Activated naive CD4-positive, alpha-beta T cell treated with anti-CD3 and anti-CD28 coated beads for 36 hours (primary cell): ENCODE measurements around the gene OR13D1. TPM values are rescaled to one million over a fixed set of nuclear protein-coding genes. Genes with fewer than 3 reads are reported as not detected.
"Not testable (repeated sequence)": the region's sequence is repeated elsewhere in the genome, so short reads cannot be mapped to it uniquely, and the experiment has no call there.

ENCODE experiments used
- CTCF ChIA-PET: fragments of 350-600 bp; sonication (Branson Sonifier 250); formaldehyde crosslinking; loops from one replicate; lab custom pipeline; 2021; ENCODE audit warnings: antibody characterized with exemption; lab: Charles Lee
- DNase-seq: peaks from one replicate; pipeline ENCODE4 v3.0.0-alpha.2; 2020
- H3K27ac Mint-ChIP-seq: one replicate; pipeline ENCODE4 v1.8.0; 2021; ENCODE audit warnings: mild to moderate bottlenecking, mixed read lengths
- H3K27me3 Mint-ChIP-seq: one replicate; pipeline ENCODE4 v1.8.0; 2021; ENCODE audit warnings: low read depth, mixed read lengths
- H3K36me3 Mint-ChIP-seq: one replicate; pipeline ENCODE4 v1.8.0; 2021; ENCODE audit warnings: low read depth, mixed read lengths
- H3K4me1 Mint-ChIP-seq: one replicate; pipeline ENCODE4 v1.8.0; 2021; ENCODE audit warnings: low read depth, mixed read lengths
- H3K4me3 Mint-ChIP-seq: one replicate; pipeline ENCODE4 v1.8.0; 2021; ENCODE audit warnings: mild to moderate bottlenecking, moderate library complexity, mixed read lengths
- H3K9me3 Mint-ChIP-seq: one replicate; pipeline ENCODE4 v1.8.0; 2021; ENCODE audit warnings: mixed read lengths
- intact Hi-C: fragments of 100-400 bp; cut with micrococcal nuclease; formaldehyde crosslinking; loops from one replicate; pipeline ENCODE4 v1.15.1; 2023
- total RNA-seq, 2 experiments: library from RNA; stranded (reverse); gene quantifications; one replicate each; pipeline ENCODE4 v1.2.3, GENCODE V29; 2021

OR13D1 gene, protein sequence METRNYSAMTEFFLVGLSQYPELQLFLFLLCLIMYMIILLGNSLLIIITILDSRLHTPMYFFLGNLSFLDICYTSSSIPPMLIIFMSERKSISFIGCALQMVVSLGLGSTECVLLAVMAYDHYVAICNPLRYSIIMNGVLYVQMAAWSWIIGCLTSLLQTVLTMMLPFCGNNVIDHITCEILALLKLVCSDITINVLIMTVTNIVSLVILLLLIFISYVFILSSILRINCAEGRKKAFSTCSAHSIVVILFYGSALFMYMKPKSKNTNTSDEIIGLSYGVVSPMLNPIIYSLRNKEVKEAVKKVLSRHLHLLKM
- total RNA-seq: not detected

DNA sequence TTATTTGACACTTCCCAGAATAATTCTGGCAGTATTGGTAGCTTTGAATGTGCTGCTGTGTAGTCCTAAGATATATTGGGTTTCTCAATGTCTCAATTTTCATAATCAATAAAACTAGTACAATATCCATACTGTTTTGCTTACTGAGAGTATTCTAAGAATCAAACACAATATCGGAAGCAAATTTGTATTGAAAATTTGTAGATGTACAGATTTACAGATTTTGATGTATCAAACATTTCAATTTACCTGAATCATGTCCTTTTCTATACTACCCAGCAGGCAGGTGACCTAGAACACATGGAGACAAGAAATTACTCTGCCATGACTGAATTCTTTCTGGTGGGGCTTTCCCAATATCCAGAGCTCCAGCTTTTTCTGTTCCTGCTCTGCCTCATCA, at the start of gene OR13D1:
Gene OR13D1 (plus strand): TSS at position 301 of the 400 bp plus-strand sequence. CDS start 0 bp downstream, at position 301.
- Mint-ChIP-seq H3K4me3 (no peak within 1 kb of the TSS), H3K27ac (no peak within 1 kb of the TSS), H3K9me3 (no peaks in the 10 kb centered on the region), H3K27me3 (no peaks in the 10 kb centered on the region), H3K4me1 (no peaks in the 10 kb centered on the region), H3K36me3 (no peaks in the 10 kb centered on the region)
- intact Hi-C loops: no loop called here
- CTCF ChIA-PET: interaction anchor here (1.1 kb wide), 2 partner anchors 49 to 52 kb away, joined by 4 read pairs; no protein-coding TSS in a partner anchor
- no peak for DNase-seq

GRCh38 chr9:104658496-104659195, 35.7 kb upstream of the OR13D1 start:
- Mint-ChIP-seq H3K9me3 (peaks cover under 1% of the 10 kb centered on the region), H3K36me3 (no peaks in the 10 kb centered on the region), H3K27me3 (peaks cover 2% of the 10 kb centered on the region), H3K27ac (no peak overlapping the region), H3K4me1 (no peaks in the 10 kb centered on the region), H3K4me3 (no peak overlapping the region)
- intact Hi-C loops: no loop called here
- CTCF ChIA-PET: interaction anchor here (0.7 to 1.1 kb wide), 2 partner anchors 13 to 619 kb away, joined by 3 to 4 read pairs; no protein-coding TSS in a partner anchor
- no peak for DNase-seq

DNA sequence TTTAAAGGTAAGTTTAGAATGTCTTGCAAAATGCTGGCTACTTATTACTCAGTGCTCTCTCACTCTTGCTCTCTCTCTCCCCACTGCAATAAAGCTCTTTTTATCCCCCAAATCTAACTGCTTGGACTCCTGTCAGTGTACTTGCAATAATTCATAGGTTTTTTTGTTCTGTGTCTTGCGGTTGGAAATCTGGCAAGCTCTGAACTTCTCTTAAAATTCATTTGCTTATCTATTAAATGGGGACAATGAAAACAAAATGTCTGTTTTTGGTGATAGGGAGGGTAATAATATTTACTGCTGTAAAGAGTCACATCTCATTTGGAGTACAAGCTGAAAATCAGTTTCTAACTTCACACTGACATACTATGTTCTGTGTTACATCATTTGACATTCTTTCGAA, 18.7 kb upstream of the OR13D1 start:
- intact Hi-C loops: no loop called here
- no peak overlapping the region for H3K27ac Mint-ChIP-seq
- H3K4me3 Mint-ChIP-seq: no peak overlapping the region
- H3K4me1 Mint-ChIP-seq: no peaks in the 10 kb centered on the region
- H3K36me3 Mint-ChIP-seq: no peaks in the 10 kb centered on the region
- no peaks in the 10 kb centered on the region for H3K9me3 Mint-ChIP-seq
- H3K27me3 Mint-ChIP-seq: no peaks in the 10 kb centered on the region
- CTCF ChIA-PET: no interaction called here
- DNase-seq: no peak

DNA sequence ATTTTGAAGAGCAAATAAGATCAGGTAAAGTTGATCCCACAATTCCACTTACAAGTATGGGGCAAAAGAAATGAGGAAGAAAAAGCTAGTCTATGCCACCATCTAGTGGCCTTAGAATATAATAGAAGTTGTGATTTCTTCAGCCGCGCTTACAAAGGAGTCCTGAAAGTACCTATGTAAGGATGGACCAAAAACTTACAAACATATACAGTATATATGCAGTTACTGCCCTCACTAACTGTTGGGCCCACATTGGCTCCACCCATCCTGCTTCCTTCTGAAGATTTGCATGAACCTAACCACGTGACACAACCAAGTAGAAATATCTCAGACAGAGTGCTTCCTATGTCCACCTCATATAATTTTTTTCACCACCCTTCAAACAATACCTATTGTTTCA, 11.7 kb upstream of the OR13D1 start:
- intact Hi-C loops: loop anchor here (1.0 to 2.0 kb wide), 2 partner anchors 61 to 1284 kb away; no protein-coding TSS in a partner anchor
- no peaks in the 10 kb centered on the region for H3K9me3 Mint-ChIP-seq
- peak; percentile 4 for DNase-seq
- H3K36me3 Mint-ChIP-seq: no peaks in the 10 kb centered on the region
- H3K4me3 Mint-ChIP-seq: no peak overlapping the region
- no peaks in the 10 kb centered on the region for H3K4me1 Mint-ChIP-seq
- no peaks in the 10 kb centered on the region for H3K27me3 Mint-ChIP-seq
- no peak overlapping the region for H3K27ac Mint-ChIP-seq
- CTCF ChIA-PET: interaction anchor here (0.5 to 1.3 kb wide), 2 partner anchors 220 to 507 kb away, joined by 3 to 4 read pairs; no protein-coding TSS in a partner anchor

DNA sequence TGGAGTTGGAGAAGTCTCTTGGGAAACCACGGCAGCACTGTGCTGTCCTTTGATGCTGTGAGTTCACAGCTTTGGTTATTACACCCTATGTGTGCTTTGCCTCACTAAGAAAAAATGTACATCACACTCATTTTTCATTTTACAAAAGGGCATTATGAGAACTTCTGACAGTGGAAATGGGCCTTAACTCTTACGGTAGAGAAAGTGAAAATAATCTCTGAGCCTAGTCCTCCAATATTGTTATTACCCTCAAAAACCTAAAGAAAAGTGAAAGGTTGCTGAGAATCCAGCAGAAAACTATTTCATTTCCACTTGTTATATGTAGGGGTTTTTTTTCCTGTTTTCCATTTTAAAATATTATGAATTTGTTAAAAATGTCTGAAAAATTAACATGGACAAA, 8.2 kb upstream of the OR13D1 start:
- DNase-seq: no peak
- intact Hi-C loops: no loop called here
- no peaks in the 10 kb centered on the region for H3K36me3 Mint-ChIP-seq
- H3K4me3 Mint-ChIP-seq: no peak overlapping the region
- no peaks in the 10 kb centered on the region for H3K9me3 Mint-ChIP-seq
- H3K27ac Mint-ChIP-seq: no peak overlapping the region
- no peaks in the 10 kb centered on the region for H3K4me1 Mint-ChIP-seq
- CTCF ChIA-PET: no interaction called here
- H3K27me3 Mint-ChIP-seq: no peaks in the 10 kb centered on the region

DNA sequence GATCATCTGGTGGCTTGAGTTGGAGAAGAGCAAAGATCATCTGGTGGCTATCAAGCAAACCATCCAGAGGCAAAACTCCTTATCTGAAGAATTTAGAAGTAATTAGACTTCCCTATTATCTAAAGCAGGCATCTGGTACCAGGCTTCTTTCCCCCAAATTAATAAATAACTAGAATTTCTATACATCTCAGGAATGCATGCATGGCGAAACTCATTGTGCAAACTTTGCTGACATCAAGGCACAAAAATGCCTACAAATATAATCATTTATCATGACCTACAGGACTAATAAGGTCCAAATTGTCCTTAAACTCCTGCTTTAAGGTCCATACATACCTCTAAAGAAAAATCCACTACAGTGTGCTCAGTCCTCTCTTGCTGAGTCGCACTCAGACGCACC, 6.0 kb downstream of the OR13D1 start:
- Mint-ChIP-seq H3K36me3 (no peaks in the 10 kb centered on the region), H3K27ac (no peak overlapping the region), H3K4me1 (no peaks in the 10 kb centered on the region), H3K9me3 (no peaks in the 10 kb centered on the region), H3K27me3 (no peaks in the 10 kb centered on the region), H3K4me3 (no peak overlapping the region)
- CTCF ChIA-PET: no interaction called here
- DNase-seq: no peak
- intact Hi-C loops: no loop called here

GRCh38 chr9:104708737-104709136, 14.4 kb downstream of the OR13D1 start:
- H3K9me3 Mint-ChIP-seq, H3K27me3 Mint-ChIP-seq, H3K36me3 Mint-ChIP-seq, DNase-seq, H3K4me1 Mint-ChIP-seq, intact Hi-C loops, CTCF ChIA-PET, H3K27ac Mint-ChIP-seq, H3K4me3 Mint-ChIP-seq: not testable (repeated sequence)

GRCh38 chr9:104711604-104712003, 17.3 kb downstream of the OR13D1 start:
- DNase-seq: no peak
- Mint-ChIP-seq H3K36me3 (no peaks in the 10 kb centered on the region), H3K27ac (no peak overlapping the region), H3K9me3 (peaks cover 2% of the 10 kb centered on the region), H3K4me3 (no peak overlapping the region), H3K27me3 (peaks cover 2% of the 10 kb centered on the region), H3K4me1 (no peaks in the 10 kb centered on the region)
- intact Hi-C loops: no loop called here
- CTCF ChIA-PET: no interaction called here

DNA sequence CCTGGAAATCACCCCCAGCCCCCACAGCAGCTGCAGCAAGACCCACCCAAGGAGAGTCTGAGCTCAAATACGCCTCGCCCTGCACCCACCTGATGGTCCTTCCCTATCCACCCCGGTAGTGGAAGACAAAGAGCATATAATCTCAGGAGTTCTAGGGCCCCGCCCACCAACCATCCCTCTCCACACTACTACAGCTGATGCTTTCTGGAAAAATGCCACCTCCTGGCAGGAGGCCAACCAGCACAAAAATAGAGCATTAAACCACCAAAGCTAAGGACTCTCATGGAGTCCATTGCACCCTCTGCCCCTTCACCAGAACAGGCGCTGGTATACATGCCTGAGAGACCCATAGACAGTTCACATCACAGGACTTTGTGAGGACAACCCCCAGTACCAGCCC, 30.7 kb downstream of the OR13D1 start:
- Mint-ChIP-seq H3K4me1 (no peaks in the 10 kb centered on the region), H3K36me3 (peaks cover 2% of the 10 kb centered on the region), H3K4me3 (no peak overlapping the region), H3K27ac (no peak overlapping the region), H3K27me3 (peaks cover 3% of the 10 kb centered on the region), H3K9me3 (no peaks in the 10 kb centered on the region)
- no peak for DNase-seq
- CTCF ChIA-PET: no interaction called here
- intact Hi-C loops: no loop called here

DNA sequence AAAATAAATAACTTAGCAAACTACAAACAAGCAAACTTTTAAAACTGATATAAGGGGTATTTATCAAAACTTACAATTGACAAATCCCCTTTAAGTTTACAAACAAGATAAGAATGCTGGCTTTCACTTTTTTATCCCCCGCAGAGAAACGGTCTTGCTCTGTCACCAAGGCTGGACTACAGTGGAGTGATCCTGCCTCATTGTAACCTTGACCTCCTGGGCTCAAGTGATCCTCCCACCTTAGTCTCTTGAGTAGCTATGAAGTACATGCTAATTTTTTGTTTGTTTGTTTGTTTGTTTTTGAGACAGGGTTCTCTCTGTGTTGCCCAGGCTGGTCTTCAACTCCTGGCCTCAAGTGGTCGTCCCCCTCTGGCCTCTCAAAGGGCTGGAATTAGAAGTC, 44.1 kb downstream of the OR13D1 start:
- intact Hi-C loops: no loop called here
- Mint-ChIP-seq H3K4me1 (peaks cover 5% of the 10 kb centered on the region), H3K36me3 (no peaks in the 10 kb centered on the region), H3K27ac (no peak overlapping the region), H3K27me3 (no peaks in the 10 kb centered on the region), H3K9me3 (no peaks in the 10 kb centered on the region), H3K4me3 (no peak overlapping the region)
- DNase-seq: no peak
- CTCF ChIA-PET: no interaction called here

DNA sequence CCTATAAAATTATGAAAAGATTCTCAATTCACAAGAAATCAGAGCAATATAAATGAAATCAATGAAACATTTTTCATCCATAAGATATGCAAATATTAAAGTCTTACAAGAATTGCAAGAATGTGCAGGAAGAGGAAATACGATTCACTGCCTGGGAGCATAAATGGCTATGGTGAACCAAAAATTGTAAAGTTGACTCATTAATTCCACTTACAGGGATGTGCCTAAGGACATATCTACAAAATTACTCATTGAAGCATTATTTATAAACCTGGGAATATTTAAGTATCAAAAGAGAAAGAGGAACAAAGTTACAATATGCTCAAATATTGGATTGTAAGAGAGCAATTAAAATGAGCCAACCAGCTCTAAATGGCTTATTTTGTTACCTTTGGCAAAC, 46.3 kb downstream of the OR13D1 start:
- intact Hi-C loops: loop anchor here (10.0 kb wide), 1 partner anchor 644 kb away; no protein-coding TSS in a partner anchor
- CTCF ChIA-PET: interaction anchor here (0.6 to 0.7 kb wide), 3 partner anchors 562 to 1812 kb away, joined by 3 read pairs; no protein-coding TSS in a partner anchor
- Mint-ChIP-seq H3K4me1 (peaks cover 5% of the 10 kb centered on the region), H3K4me3 (no peak overlapping the region), H3K9me3 (no peaks in the 10 kb centered on the region), H3K36me3 (no peaks in the 10 kb centered on the region), H3K27ac (no peak overlapping the region), H3K27me3 (no peaks in the 10 kb centered on the region)
- DNase-seq: no peak

GRCh38 chr9:104743376-104743985, 49.2 kb downstream of the OR13D1 start:
- no peak overlapping the region for H3K27ac Mint-ChIP-seq
- no peaks in the 10 kb centered on the region for H3K9me3 Mint-ChIP-seq
- H3K36me3 Mint-ChIP-seq: peaks cover 4% of the 10 kb centered on the region
- H3K27me3 Mint-ChIP-seq: no peaks in the 10 kb centered on the region
- peaks cover 16% of the 10 kb centered on the region for H3K4me1 Mint-ChIP-seq
- peak; percentile 49 for DNase-seq
- intact Hi-C loops: loop anchor here (1.0 to 10.0 kb wide), 6 partner anchors 61 to 1345 kb away; no protein-coding TSS in a partner anchor
- CTCF ChIA-PET: interaction anchor here (0.6 to 1.5 kb wide), 4 partner anchors 50 to 1102 kb away, joined by 3 to 4 read pairs (median 3); partner anchors contain the start of gene OR13D1
- H3K4me3 Mint-ChIP-seq: no peak overlapping the region
